ENCODE results near the gene FLT3. TPM values are rescaled to one million over a fixed set of nuclear protein-coding genes. Genes with fewer than 3 reads are reported as not detected.

FLT3 gene
- total and polyA plus RNA-seq, 9 donors = 0.08 to 0.97 (median 0.15) TPM; not detected in 1

DNA sequence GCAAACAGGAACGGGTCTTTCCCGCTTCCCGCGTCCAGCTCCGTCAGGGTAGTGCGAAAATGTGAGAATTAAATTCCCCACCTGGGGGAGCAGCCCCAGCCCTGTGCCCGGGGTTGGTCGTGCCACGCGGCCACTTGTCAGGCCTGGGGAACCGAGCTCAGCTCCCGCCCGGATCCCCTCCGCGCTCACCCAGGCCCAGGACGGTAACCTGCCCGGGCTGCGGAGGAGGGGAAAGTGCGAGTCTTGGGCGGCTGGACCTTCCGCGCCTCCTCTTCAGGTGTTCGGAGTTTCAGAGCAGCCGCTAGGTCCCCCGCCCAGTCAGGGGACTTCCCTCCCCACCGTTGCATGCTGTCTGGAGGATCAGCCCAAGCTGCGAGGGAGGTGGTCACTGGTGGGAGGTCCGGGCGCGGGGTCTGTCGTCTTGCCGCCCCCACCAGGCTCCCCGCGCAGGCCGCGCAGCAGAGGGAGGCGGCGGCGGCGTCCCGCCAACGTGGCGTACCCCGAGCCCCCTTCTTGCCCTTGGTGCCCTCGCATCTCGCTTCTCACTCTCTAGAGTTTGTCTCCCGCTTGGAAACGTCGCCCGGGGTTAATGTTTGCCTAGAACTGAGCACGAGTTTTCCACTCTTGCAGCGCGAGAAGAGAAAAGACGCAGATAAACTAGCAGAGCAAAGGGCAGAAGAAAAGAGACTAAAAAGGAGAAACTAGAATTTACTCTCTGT lies 119.9 kb downstream of the FLT3 start:
- H3K27ac ChIP-seq = no peak overlapping the region
- no peak overlapping the region for H3K4me3 ChIP-seq
- TF ChIP-seq EP300 (IDR thresholded peaks at IDR 0.05) (no peak), POLR2A (IDR thresholded peaks at IDR 0.05) (no peak)
- TF ChIP-seq, protein P1, sequence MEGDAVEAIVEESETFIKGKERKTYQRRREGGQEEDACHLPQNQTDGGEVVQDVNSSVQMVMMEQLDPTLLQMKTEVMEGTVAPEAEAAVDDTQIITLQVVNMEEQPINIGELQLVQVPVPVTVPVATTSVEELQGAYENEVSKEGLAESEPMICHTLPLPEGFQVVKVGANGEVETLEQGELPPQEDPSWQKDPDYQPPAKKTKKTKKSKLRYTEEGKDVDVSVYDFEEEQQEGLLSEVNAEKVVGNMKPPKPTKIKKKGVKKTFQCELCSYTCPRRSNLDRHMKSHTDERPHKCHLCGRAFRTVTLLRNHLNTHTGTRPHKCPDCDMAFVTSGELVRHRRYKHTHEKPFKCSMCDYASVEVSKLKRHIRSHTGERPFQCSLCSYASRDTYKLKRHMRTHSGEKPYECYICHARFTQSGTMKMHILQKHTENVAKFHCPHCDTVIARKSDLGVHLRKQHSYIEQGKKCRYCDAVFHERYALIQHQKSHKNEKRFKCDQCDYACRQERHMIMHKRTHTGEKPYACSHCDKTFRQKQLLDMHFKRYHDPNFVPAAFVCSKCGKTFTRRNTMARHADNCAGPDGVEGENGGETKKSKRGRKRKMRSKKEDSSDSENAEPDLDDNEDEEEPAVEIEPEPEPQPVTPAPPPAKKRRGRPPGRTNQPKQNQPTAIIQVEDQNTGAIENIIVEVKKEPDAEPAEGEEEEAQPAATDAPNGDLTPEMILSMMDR (IDR thresholded peaks at IDR 0.05) = no peak
- intact Hi-C loops (cut with DNase I) = loop anchor here in 2 of 4 donors (5.0 to 10.0 kb wide), 3 partner anchors 156 to 618 kb away; no protein-coding TSS in a partner anchor
- no peaks in the 10 kb centered on the region for H3K36me3 ChIP-seq
- no peaks in the 10 kb centered on the region for H3K4me1 ChIP-seq (ENCODE audit: insufficient read depth)
- no peaks in the 10 kb centered on the region for H3K27me3 ChIP-seq
- no peak for DNase-seq
- no peaks in the 10 kb centered on the region for H3K9me3 ChIP-seq
- 2 to 3% (median 2%) methylated on average over 44 to 54 of the region's 54 CpGs for WGBS, 3 donors

DNA sequence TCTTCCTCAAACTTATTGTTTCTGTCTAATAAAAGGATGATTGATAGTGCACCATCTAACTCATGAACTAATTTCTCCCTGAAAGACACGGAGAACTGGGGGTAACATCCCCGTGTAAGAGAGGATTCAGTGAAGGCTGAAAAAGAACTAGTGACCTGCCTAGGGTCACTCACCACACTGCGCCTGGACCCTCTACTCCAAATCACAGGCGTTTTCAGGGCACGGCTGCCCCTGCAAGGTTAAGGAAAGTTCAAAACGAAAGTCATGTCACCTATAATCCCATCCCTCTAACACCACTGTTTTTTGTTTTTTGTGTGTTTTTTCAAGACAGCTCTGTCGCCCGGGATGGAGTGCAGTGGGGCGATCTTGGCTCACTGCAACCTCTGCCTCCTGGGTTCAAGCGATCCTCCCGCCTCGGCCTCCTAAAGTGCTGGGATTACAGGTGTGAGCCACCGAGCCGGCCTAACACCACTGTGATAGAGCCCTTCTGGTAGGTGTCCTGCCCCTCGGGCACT lies 120.6 kb downstream of the FLT3 start:
- Histone ChIP-seq H3K4me3 (no peak overlapping the region), H3K4me1 (ENCODE audit: insufficient read depth) (no peaks in the 10 kb centered on the region), H3K27me3 (no peaks in the 10 kb centered on the region), H3K36me3 (no peaks in the 10 kb centered on the region), H3K9me3 (no peaks in the 10 kb centered on the region), H3K27ac (no peak overlapping the region)
- TF ChIP-seq POLR2A (IDR thresholded peaks at IDR 0.05) = no peak
- no peak for TF ChIP-seq EP300 (IDR thresholded peaks at IDR 0.05)
- TF ChIP-seq, protein P1 (IDR thresholded peaks at IDR 0.05) = no peak
- intact Hi-C loops (cut with DNase I) = loop anchor here (5.0 to 10.0 kb wide), 5 partner anchors 155 to 618 kb away; no protein-coding TSS in a partner anchor
- WGBS, 3 donors = 4 to 5% (median 5%) methylated on average over 15 of the region's 15 CpGs
- no peak for DNase-seq

DNA sequence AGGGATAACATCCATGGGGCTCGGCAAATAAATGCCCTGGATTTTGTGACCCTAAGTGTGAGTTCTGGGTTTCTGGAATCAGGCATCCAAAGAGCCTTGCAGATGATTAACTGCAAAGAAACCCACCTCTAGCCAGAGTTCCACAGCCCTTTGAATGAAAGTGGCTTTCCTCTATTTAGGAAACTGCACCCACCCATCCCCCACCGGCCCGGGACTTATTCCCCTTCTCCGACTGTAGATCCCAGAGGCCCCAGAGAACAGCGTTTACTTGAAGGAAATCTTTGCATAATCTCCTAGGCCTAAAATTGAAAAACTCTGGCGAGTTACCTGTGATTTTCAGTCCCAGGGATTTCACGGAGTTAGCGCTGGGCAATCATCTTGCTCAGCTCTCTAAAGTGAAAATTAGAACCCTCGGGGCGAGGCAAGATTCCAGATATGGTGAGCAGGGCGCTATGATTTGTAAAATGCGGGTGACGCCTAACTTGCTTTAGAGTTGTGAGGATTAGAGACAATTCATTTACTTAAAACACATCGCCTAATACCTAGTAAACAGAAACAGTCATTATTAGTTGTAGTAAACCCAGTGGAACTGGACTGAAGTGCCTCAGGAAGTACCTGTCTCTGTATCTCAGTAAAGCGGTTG lies 121.3 kb downstream of the FLT3 start:
- Histone ChIP-seq H3K4me3 (no peak overlapping the region), H3K36me3 (no peaks in the 10 kb centered on the region), H3K27ac (no peak overlapping the region), H3K9me3 (no peaks in the 10 kb centered on the region), H3K4me1 (ENCODE audit: insufficient read depth) (no peaks in the 10 kb centered on the region), H3K27me3 (no peaks in the 10 kb centered on the region)
- DNase-seq = no peak
- no peak for TF ChIP-seq EP300 (IDR thresholded peaks at IDR 0.05)
- TF ChIP-seq POLR2A (IDR thresholded peaks at IDR 0.05) = no peak
- intact Hi-C loops (cut with DNase I) = loop anchor here in 2 of 4 donors (10.0 kb wide), 2 partner anchors 604 to 614 kb away; no protein-coding TSS in a partner anchor
- WGBS, 3 donors = 6% methylated on average over 15 of the region's 15 CpGs

DNA sequence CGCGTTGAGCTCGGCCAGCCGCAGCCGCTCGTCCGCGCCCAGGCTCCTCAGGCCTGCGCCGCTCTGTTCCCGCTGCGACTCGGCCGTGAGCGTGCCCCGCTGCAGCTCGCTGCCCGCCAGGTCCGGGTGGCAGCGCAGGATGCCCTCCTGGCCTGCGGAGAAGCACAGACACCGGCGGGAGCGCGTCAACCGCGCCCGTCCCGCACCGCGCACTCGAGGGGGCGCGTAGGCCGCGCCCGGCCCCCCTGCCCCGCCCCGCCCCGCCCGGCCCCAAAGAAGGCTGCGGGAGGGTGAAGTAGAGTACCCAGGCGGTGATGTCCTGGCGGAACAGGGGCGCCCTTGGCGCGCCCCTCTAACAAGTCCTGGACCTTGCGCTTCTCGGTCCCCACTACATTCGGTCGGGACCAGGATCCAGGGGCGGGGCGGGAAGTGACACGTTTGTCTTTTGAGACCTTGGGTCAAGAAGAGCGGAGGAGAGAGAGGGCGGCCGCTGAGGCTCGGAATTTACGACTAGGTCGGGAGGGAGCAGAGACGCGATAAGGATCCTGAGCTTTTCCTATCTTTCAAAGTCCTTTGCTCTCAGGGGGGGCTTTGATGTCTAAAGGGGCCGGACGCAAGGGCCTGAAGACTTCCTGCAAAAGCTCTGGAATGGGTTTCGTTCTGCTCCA lies 121.9 kb downstream of the FLT3 start:
- DNase-seq = no peak
- Histone ChIP-seq H3K36me3 (no peaks in the 10 kb centered on the region), H3K27ac (no peak overlapping the region), H3K4me1 (ENCODE audit: insufficient read depth) (no peaks in the 10 kb centered on the region), H3K4me3 (peak overlapping the region; percentile 3), H3K9me3 (no peaks in the 10 kb centered on the region), H3K27me3 (no peaks in the 10 kb centered on the region)
- TF ChIP-seq, protein P1 (IDR thresholded peaks at IDR 0.05) = no peak
- TF ChIP-seq POLR2A (IDR thresholded peaks at IDR 0.05) (no peak), EP300 (IDR thresholded peaks at IDR 0.05) (no peak)
- intact Hi-C loops (cut with DNase I) = loop anchor here in 2 of 4 donors (10.0 kb wide), 2 partner anchors 604 to 614 kb away; no protein-coding TSS in a partner anchor
- 1 to 3% (median 1%) methylated on average over 23 to 65 of the region's 65 CpGs for WGBS, 3 donors
